AG04449 (cell line): ENCODE results near the gene CYBA.

ENCODE experiments used
- CTCF ChIA-PET: fragments of 350-600 bp; formaldehyde crosslinking; extraction: SDS; loops from one replicate; lab custom pipeline; 2021; ENCODE audit warnings: antibody characterized with exemption; lab: Yijun Ruan, JAX
- POLR2A ChIA-PET: fragments of 400-600, 350-600 bp; formaldehyde crosslinking; extraction: SDS; loops from one replicate; lab custom pipeline; 2020; ENCODE audit warnings: antibody characterized with exemption, inconsistent platforms; lab: Yijun Ruan, JAX
- DNase-seq: peaks from one replicate; pipeline ENCODE4 v3.0.0-alpha.2; 2010; ENCODE audit warnings: low read depth, low spot score
- H3K4me3 ChIP-seq: 2 replicates; pipeline ENCODE4 v1.5.1; 2011; ENCODE audit warnings: low read depth, mild to moderate bottlenecking, control low read depth, low read length
- TF ChIP-seq, protein P1 (sequence below): IDR thresholded peaks from one replicate; pipeline ENCODE4 v1.5.1; 2011; ENCODE audit warnings: mild to moderate bottlenecking, moderate library complexity, low read length, control low read depth, inconsistent platforms; ENCODE audit not compliant: insufficient read depth; ENCODE audit errors: missing control alignments

Gene CYBA

GRCh38 chr16:88662843-88663606 is 12.2 kb upstream of the CYBA start, which contains the start of gene MVD:
MVD (minus strand) TSS chr16:88663091; CDS start chr16:88663080, 11 bp downstream.
- TF ChIP-seq, protein P1, sequence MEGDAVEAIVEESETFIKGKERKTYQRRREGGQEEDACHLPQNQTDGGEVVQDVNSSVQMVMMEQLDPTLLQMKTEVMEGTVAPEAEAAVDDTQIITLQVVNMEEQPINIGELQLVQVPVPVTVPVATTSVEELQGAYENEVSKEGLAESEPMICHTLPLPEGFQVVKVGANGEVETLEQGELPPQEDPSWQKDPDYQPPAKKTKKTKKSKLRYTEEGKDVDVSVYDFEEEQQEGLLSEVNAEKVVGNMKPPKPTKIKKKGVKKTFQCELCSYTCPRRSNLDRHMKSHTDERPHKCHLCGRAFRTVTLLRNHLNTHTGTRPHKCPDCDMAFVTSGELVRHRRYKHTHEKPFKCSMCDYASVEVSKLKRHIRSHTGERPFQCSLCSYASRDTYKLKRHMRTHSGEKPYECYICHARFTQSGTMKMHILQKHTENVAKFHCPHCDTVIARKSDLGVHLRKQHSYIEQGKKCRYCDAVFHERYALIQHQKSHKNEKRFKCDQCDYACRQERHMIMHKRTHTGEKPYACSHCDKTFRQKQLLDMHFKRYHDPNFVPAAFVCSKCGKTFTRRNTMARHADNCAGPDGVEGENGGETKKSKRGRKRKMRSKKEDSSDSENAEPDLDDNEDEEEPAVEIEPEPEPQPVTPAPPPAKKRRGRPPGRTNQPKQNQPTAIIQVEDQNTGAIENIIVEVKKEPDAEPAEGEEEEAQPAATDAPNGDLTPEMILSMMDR = no peak
- CTCF ChIA-PET = interaction anchor here (1.2 to 2.0 kb wide), 5 partner anchors 10 to 195 kb away, joined by 3 to 6 read pairs (median 3); no protein-coding TSS in a partner anchor
- POLR2A ChIA-PET = interaction anchor here (0.6 to 1.1 kb wide), 5 partner anchors 13 to 195 kb away, joined by 3 read pairs; no protein-coding TSS in a partner anchor
- DNase-seq = peak; percentile 77
- peak within 1 kb of the TSS; percentile 98 for H3K4me3 ChIP-seq

DNA sequence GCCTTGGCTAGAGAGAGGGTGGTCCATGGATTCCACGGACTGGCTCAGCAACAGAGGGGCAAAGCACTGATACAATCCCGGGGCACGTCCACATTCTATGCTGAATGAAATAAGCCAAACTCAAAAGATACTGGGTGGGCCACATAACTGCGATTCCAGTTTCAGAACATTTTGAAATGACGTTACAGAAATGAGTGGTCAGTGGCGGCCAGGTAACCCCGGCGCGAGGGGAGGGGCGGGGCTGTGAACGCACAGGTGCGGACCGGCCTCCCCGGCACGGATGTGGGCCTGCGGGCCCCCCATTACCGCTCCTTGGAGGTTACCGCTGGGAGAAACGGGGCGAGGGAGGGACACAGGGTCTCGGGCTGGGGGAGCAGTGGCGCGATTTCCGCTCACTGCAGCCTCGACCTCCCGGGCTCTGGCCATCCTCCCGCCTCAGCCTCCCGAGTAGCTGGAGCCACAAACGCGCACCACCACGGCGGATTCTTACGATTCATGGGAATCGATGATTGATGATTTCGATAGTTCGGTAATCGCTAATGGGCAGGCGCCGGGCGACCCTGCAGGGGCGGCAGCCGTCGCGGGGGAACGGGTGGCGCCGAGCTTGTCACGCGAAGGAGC is 11.5 kb upstream of the CYBA start:
- TF ChIP-seq, protein P1 = no peak
- POLR2A ChIA-PET = interaction anchor here (0.6 to 1.1 kb wide), 5 partner anchors 12 to 195 kb away, joined by 3 read pairs; no protein-coding TSS in a partner anchor
- H3K4me3 ChIP-seq = peak overlapping the region; percentile 98
- CTCF ChIA-PET = interaction anchor here (1.2 to 1.4 kb wide), 2 partner anchors 11 to 196 kb away, joined by 3 read pairs; no protein-coding TSS in a partner anchor
- no peak for DNase-seq

DNA sequence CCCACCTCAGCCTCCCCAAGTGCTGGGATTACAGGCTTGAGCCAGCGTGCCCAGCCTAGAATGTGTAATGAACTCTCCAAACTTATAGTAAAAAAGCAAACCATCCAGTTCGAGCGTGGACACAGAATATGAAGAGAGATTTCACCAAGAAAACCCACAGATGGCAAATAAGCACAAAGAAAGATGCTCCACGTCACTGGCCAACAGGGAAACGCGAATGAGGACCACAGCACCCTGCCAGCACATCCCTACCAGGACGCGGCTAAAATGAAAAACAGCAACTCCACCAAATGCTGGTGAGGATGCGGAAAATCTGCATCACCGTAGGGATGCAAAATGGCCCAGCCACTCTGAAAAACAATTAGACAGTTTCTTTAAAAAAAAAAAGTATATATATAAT is 10.6 kb upstream of the CYBA start:
- ChIA-PET POLR2A (no interaction called here), CTCF (no interaction called here)
- H3K4me3 ChIP-seq = 0 out of 2 replicates have a peak overlapping the region, but pooled peaks have one; percentile 6

GRCh38 chr16:88659160-88659559 is 8.3 kb upstream of the CYBA start:
- TF ChIP-seq, protein P1 = no peak
- DNase-seq = no peak
- POLR2A ChIA-PET = no interaction called here
- CTCF ChIA-PET = no interaction called here
- no peak overlapping the region for H3K4me3 ChIP-seq

More for the DNA sequence above, 10.6 kb upstream of the CYBA start:
- TF ChIP-seq, protein P1 = no peak
- no peak for DNase-seq

- POLR2A ChIA-PET = no interaction called here
- TF ChIP-seq, protein P1 = no peak
- H3K4me3 ChIP-seq = no peak overlapping the region
- no peak for DNase-seq
- CTCF ChIA-PET = no interaction called here
Observed at GRCh38 chr16:88658714-88659113, 7.9 kb upstream of the CYBA start.

DNA sequence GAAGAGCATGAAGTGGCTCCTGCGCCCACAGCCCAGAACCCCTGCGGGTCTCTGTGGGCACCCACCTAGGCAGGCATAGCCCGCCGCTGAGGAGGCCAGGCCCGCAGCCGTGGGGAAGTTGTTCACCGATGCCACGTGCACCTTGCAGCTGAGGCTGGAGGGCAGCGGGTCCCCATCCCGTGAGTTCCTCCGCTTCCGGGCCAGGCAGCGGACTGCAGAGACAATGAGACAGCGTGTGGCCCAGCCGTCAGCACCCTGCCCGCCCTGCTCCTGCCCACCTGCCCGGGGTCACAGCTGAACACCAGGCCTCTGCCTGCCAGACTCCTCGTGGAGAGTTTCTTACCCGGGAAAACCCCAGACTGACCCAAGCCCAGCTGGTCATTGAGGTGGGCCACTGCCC is 6.5 kb upstream of the CYBA start:
- no peak overlapping the region for H3K4me3 ChIP-seq
- ChIA-PET POLR2A (no interaction called here), CTCF (no interaction called here)
- TF ChIP-seq, protein P1 = no peak
- DNase-seq = no peak
